Measurements from ENCODE around the gene KXD1. TPM values are rescaled to one million over a fixed set of nuclear protein-coding genes. Genes with fewer than 3 reads are reported as not detected.

KXD1 gene
- total RNA-seq, 2 donors from 2014 or later: 108 to 115 TPM

GRCh38 chr19:18531485-18531884 is 26.2 kb upstream of the KXD1 start:
- no peak for TF ChIP-seq CTCF (conservative IDR thresholded peaks at IDR 0.05)
- DNase-seq: no peak
- Histone ChIP-seq H3K9me3 (ENCODE audit: control insufficient read depth, low read length) (no peaks in the 10 kb centered on the region), H3K4me1 (ENCODE audit: control insufficient read depth, insufficient read depth, low read length) (no peaks in the 10 kb centered on the region), H3K36me3 (ENCODE audit: control insufficient read depth, insufficient read depth, low read length) (peaks cover 24% of the 10 kb centered on the region), H3K27ac (ENCODE audit: low read depth, low read length) (no peak overlapping the region), H3K9ac (ENCODE audit: extremely low read depth, low read length, poor library complexity, severe bottlenecking) (no peak overlapping the region), H3K27me3 (ENCODE audit: control insufficient read depth, insufficient read depth, low read length, poor library complexity, severe bottlenecking) (no peaks in the 10 kb centered on the region), H3K4me3 (ENCODE audit: low read length) (no peak overlapping the region)
- Mint-ChIP-seq H3K27me3 (ENCODE audit: insufficient read depth) (no peaks in the 10 kb centered on the region), H3K4me3 (no peak overlapping the region), H3K36me3 (ENCODE audit: low read depth) (peaks cover 36% of the 10 kb centered on the region), H3K27ac (no peak overlapping the region), H3K9me3 (no peaks in the 10 kb centered on the region), H3K4me1 (no peaks in the 10 kb centered on the region)
- WGBS, 2 experiments (ENCODE audit: insufficient coverage in 1 of 2, insufficient read length in 1 of 2): 94 to 100% methylated on average over 2 to 8 of the region's 9 CpGs

DNA sequence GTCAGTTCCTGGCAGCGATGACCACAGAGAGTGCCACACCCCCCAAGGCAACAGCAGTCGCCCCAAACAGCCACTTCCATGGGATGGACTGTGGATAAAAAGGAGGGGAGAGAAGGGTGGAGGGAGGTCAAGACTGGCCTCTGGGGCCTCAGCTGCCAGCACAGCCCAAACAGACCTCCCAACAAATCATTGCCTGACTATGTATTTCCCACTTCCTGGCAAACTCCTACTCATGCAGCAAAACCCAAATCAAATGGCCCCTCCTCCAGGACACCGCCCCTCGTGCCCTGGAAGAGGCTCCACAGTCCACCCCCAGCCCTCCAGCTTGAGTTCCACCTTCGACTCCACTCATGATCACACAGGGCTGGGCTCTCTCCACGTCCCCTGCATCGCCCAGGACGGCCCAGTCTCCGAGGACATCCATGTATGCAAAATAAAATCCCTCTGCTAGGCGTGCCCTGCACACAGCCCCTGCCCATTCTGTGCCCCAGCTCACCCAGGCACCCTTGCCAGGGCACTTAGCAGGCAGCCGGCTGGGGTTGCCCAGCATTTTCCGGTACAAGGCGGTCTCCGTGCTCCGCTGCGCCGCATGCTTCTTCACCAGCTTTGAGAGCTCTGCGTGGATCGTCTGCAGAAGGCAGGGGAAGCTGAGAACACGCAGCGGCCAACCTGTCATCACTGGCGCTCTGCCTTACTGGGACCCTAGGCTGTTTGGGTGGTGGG is 25.3 kb upstream of the KXD1 start:
- H3K36me3 ChIP-seq (ENCODE audit: control insufficient read depth, insufficient read depth, low read length): peaks cover 32% of the 10 kb centered on the region
- H3K27me3 Mint-ChIP-seq (ENCODE audit: insufficient read depth): no peaks in the 10 kb centered on the region
- no peak overlapping the region for H3K27ac Mint-ChIP-seq
- no peak overlapping the region for H3K4me3 ChIP-seq (ENCODE audit: low read length)
- WGBS, 2 experiments (ENCODE audit: insufficient coverage in 1 of 2, insufficient read length in 1 of 2): 95 to 97% methylated on average over 20 to 22 of the region's 22 CpGs
- H3K4me3 Mint-ChIP-seq: no peak overlapping the region
- H3K36me3 Mint-ChIP-seq (ENCODE audit: low read depth): peaks cover 45% of the 10 kb centered on the region
- H3K4me1 ChIP-seq (ENCODE audit: control insufficient read depth, insufficient read depth, low read length): no peaks in the 10 kb centered on the region
- H3K9me3 Mint-ChIP-seq: no peaks in the 10 kb centered on the region
- TF ChIP-seq CTCF (conservative IDR thresholded peaks at IDR 0.05): no peak
- no peak overlapping the region for H3K9ac ChIP-seq (ENCODE audit: extremely low read depth, low read length, poor library complexity, severe bottlenecking)
- no peaks in the 10 kb centered on the region for H3K27me3 ChIP-seq (ENCODE audit: control insufficient read depth, insufficient read depth, low read length, poor library complexity, severe bottlenecking)
- no peaks in the 10 kb centered on the region for H3K4me1 Mint-ChIP-seq
- no peaks in the 10 kb centered on the region for H3K9me3 ChIP-seq (ENCODE audit: control insufficient read depth, low read length)
- no peak overlapping the region for H3K27ac ChIP-seq (ENCODE audit: low read depth, low read length)
- no peak for DNase-seq

DNA sequence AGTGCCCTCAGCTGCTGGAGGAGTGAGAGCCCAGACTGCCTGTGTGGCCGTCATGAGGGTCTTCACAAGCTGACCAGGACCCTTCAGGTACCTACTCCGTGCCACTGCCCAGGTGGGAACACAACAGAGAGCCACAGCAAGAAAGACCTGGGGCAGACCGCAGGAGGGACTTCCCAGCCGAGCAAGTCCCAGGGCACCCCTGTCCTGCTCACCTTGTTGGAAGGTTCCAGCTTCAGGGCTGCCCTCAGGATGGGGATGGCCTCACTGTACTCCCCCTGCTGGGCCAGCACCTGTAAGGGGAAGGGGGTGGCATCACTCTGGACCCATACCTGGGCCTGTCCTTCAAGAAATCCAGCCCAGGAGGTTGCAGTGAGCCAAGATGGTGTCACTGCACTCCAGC is 24.6 kb upstream of the KXD1 start:
- H3K4me1 ChIP-seq (ENCODE audit: control insufficient read depth, insufficient read depth, low read length): no peaks in the 10 kb centered on the region
- TF ChIP-seq CTCF (conservative IDR thresholded peaks at IDR 0.05): no peak
- peaks cover 37% of the 10 kb centered on the region for H3K36me3 ChIP-seq (ENCODE audit: control insufficient read depth, insufficient read depth, low read length)
- H3K27ac Mint-ChIP-seq: no peak overlapping the region
- no peak for DNase-seq
- H3K27me3 ChIP-seq (ENCODE audit: control insufficient read depth, insufficient read depth, low read length, poor library complexity, severe bottlenecking): no peaks in the 10 kb centered on the region
- 91 to 95% methylated on average over 3 to 4 of the region's 4 CpGs for WGBS, 2 experiments (ENCODE audit: insufficient coverage in 1 of 2, insufficient read length in 1 of 2)
- no peaks in the 10 kb centered on the region for H3K4me1 Mint-ChIP-seq
- no peaks in the 10 kb centered on the region for H3K9me3 ChIP-seq (ENCODE audit: control insufficient read depth, low read length)
- no peak overlapping the region for H3K4me3 Mint-ChIP-seq
- no peaks in the 10 kb centered on the region for H3K27me3 Mint-ChIP-seq (ENCODE audit: insufficient read depth)
- H3K9ac ChIP-seq (ENCODE audit: extremely low read depth, low read length, poor library complexity, severe bottlenecking): no peak overlapping the region
- no peak overlapping the region for H3K4me3 ChIP-seq (ENCODE audit: low read length)
- peaks cover 51% of the 10 kb centered on the region for H3K36me3 Mint-ChIP-seq (ENCODE audit: low read depth)
- H3K9me3 Mint-ChIP-seq: no peaks in the 10 kb centered on the region
- H3K27ac ChIP-seq (ENCODE audit: low read depth, low read length): no peak overlapping the region

All from endodermal cell (in vitro differentiated cells).